Right forelimb (tissue), 1 donor: ENCODE measurements around the gene NT5M.

ENCODE experiments used
- DNase-seq: peaks from one replicate; pipeline ENCODE4 v3.0.0-alpha.2; 2018

The NT5M gene

GRCh38 chr17:17356149-17356930 lies 53.2 kb downstream of the NT5M start:
- DNase-seq = peak; percentile 84

GRCh38 chr17:17356931-17357270 lies 53.7 kb downstream of the NT5M start:
- DNase-seq = no peak

GRCh38 chr17:17358060-17358751 lies 55.0 kb downstream of the NT5M start:
- no peak for DNase-seq

GRCh38 chr17:17358866-17359265 lies 55.7 kb downstream of the NT5M start:
- DNase-seq = no peak

- no peak for DNase-seq
Measured at GRCh38 chr17:17359271-17359670, 56.1 kb downstream of the NT5M start.

GRCh38 chr17:17360087-17360730 lies 57.0 kb downstream of the NT5M start:
- DNase-seq = no peak

GRCh38 chr17:17361543-17361866 lies 58.3 kb downstream of the NT5M start:
- no peak for DNase-seq

GRCh38 chr17:17361867-17362539 lies 58.8 kb downstream of the NT5M start:
- DNase-seq = no peak

GRCh38 chr17:17362540-17362930 lies 59.4 kb downstream of the NT5M start:
- no peak for DNase-seq

GRCh38 chr17:17363638-17364337 lies 60.6 kb downstream of the NT5M start:
- DNase-seq = no peak

- no peak for DNase-seq
Measured at GRCh38 chr17:17364338-17364667, 61.1 kb downstream of the NT5M start.

- DNase-seq = no peak
Measured at GRCh38 chr17:17365476-17366110, 62.4 kb downstream of the NT5M start.

GRCh38 chr17:17366235-17366634 lies 63.1 kb downstream of the NT5M start:
- no peak for DNase-seq

- no peak for DNase-seq
Measured at GRCh38 chr17:17366941-17367875, 64.0 kb downstream of the NT5M start.

GRCh38 chr17:17367931-17368330 lies 64.8 kb downstream of the NT5M start:
- DNase-seq = no peak

- no peak for DNase-seq
Measured at GRCh38 chr17:17370711-17371110, 67.5 kb downstream of the NT5M start.

- no peak for DNase-seq
Measured at GRCh38 chr17:17372856-17373520, 69.8 kb downstream of the NT5M start.

- DNase-seq = no peak
Measured at GRCh38 chr17:17375841-17376240, 72.7 kb downstream of the NT5M start.

GRCh38 chr17:17376362-17376761 lies 73.2 kb downstream of the NT5M start:
- no peak for DNase-seq

GRCh38 chr17:17377071-17377967 lies 74.1 kb downstream of the NT5M start:
- no peak for DNase-seq
